Measurements from ENCODE around the gene SORBS2. TPM values are rescaled to one million over a fixed set of nuclear protein-coding genes. Genes with fewer than 3 reads are reported as not detected.

The SORBS2 gene
- total RNA-seq, 2 donors from 2014 or later, result 7.0 to 13.8 TPM

GRCh38 chr4:185700048-185700447 is 111.9 kb downstream of the SORBS2 start:
- Histone ChIP-seq H3K4me3 (ENCODE audit: low read length) (no peak overlapping the region), H3K27ac (ENCODE audit: low read depth, low read length) (no peak overlapping the region), H3K4me1 (ENCODE audit: control insufficient read depth, insufficient read depth, low read length) (no peaks in the 10 kb centered on the region), H3K9me3 (ENCODE audit: control insufficient read depth, low read length) (peaks cover 6% of the 10 kb centered on the region), H3K27me3 (ENCODE audit: control insufficient read depth, insufficient read depth, low read length, poor library complexity, severe bottlenecking) (no peaks in the 10 kb centered on the region), H3K9ac (ENCODE audit: extremely low read depth, low read length, poor library complexity, severe bottlenecking) (no peak overlapping the region), H3K36me3 (ENCODE audit: control insufficient read depth, insufficient read depth, low read length) (no peaks in the 10 kb centered on the region)
- Mint-ChIP-seq H3K36me3 (ENCODE audit: low read depth) (no peaks in the 10 kb centered on the region), H3K4me3 (no peak overlapping the region), H3K27me3 (ENCODE audit: insufficient read depth) (peaks cover 2% of the 10 kb centered on the region), H3K27ac (no peak overlapping the region), H3K4me1 (peaks cover 8% of the 10 kb centered on the region), H3K9me3 (peaks cover 6% of the 10 kb centered on the region)
- 72 to 86% methylated on average over 3 of the region's 3 CpGs for WGBS, 2 experiments (ENCODE audit: insufficient coverage in 1 of 2, insufficient read length in 1 of 2)
- DNase-seq, result no peak
- no peak for TF ChIP-seq CTCF (conservative IDR thresholded peaks at IDR 0.05)

- DNase-seq, result no peak
- no peak for TF ChIP-seq CTCF (conservative IDR thresholded peaks at IDR 0.05)
- no peak overlapping the region for H3K9ac ChIP-seq (ENCODE audit: extremely low read depth, low read length, poor library complexity, severe bottlenecking)
- Mint-ChIP-seq H3K4me3 (no peak overlapping the region), H3K27me3 (ENCODE audit: insufficient read depth) (peaks cover 2% of the 10 kb centered on the region), H3K36me3 (ENCODE audit: low read depth) (no peaks in the 10 kb centered on the region), H3K27ac (no peak overlapping the region), H3K4me1 (peaks cover 24% of the 10 kb centered on the region), H3K9me3 (no peaks in the 10 kb centered on the region)
- H3K9me3 ChIP-seq (ENCODE audit: control insufficient read depth, low read length), result no peaks in the 10 kb centered on the region
- no peaks in the 10 kb centered on the region for H3K36me3 ChIP-seq (ENCODE audit: control insufficient read depth, insufficient read depth, low read length)
- peaks cover 9% of the 10 kb centered on the region for H3K4me1 ChIP-seq (ENCODE audit: control insufficient read depth, insufficient read depth, low read length)
- H3K27ac ChIP-seq (ENCODE audit: low read depth, low read length), result no peak overlapping the region
- no peaks in the 10 kb centered on the region for H3K27me3 ChIP-seq (ENCODE audit: control insufficient read depth, insufficient read depth, low read length, poor library complexity, severe bottlenecking)
- no peak overlapping the region for H3K4me3 ChIP-seq (ENCODE audit: low read length)
- 97 to 100% methylated on average over 1 to 3 of the region's 3 CpGs for WGBS, 2 experiments (ENCODE audit: insufficient coverage in 1 of 2, insufficient read length in 1 of 2)
Observed at GRCh38 chr4:185697488-185697887, 114.5 kb downstream of the SORBS2 start.

GRCh38 chr4:185695743-185696142 is 116.3 kb downstream of the SORBS2 start:
- no peak overlapping the region for H3K27ac Mint-ChIP-seq
- WGBS, 2 experiments (ENCODE audit: insufficient coverage in 1 of 2, insufficient read length in 1 of 2), result 89 to 99% methylated on average over 4 of the region's 4 CpGs
- H3K27me3 Mint-ChIP-seq (ENCODE audit: insufficient read depth), result no peaks in the 10 kb centered on the region

More at GRCh38 chr4:185695743-185696142, 116.3 kb downstream of the SORBS2 start:
- H3K27ac ChIP-seq (ENCODE audit: low read depth, low read length), result no peak overlapping the region
- H3K9me3 Mint-ChIP-seq, result no peaks in the 10 kb centered on the region
- peaks cover 9% of the 10 kb centered on the region for H3K4me1 ChIP-seq (ENCODE audit: control insufficient read depth, insufficient read depth, low read length)
- H3K9me3 ChIP-seq (ENCODE audit: control insufficient read depth, low read length), result no peaks in the 10 kb centered on the region
- H3K4me1 Mint-ChIP-seq, result peaks cover 24% of the 10 kb centered on the region
- no peak for TF ChIP-seq CTCF (conservative IDR thresholded peaks at IDR 0.05)
- DNase-seq, result no peak
- no peak overlapping the region for H3K4me3 Mint-ChIP-seq
- H3K4me3 ChIP-seq (ENCODE audit: low read length), result no peak overlapping the region
- no peaks in the 10 kb centered on the region for H3K36me3 ChIP-seq (ENCODE audit: control insufficient read depth, insufficient read depth, low read length)
- H3K9ac ChIP-seq (ENCODE audit: extremely low read depth, low read length, poor library complexity, severe bottlenecking), result no peak overlapping the region
- no peaks in the 10 kb centered on the region for H3K36me3 Mint-ChIP-seq (ENCODE audit: low read depth)
- H3K27me3 ChIP-seq (ENCODE audit: control insufficient read depth, insufficient read depth, low read length, poor library complexity, severe bottlenecking), result no peaks in the 10 kb centered on the region

All from endodermal cell (in vitro differentiated cells).